Esophagus muscularis mucosa (tissue), 3 donors: ENCODE results near the gene CHIT1.

Experiments used
- CTCF ChIP-seq, 3 experiments: fragments of 200-600 bp in 2 of 3; fragments of 450-650 bp in 1 of 3; sonication (generic) in 2 of 3; IDR thresholded peaks; one replicate each; pipeline ENCODE4 v1.5.1; 2017 to 2019; ENCODE audit warnings: antibody characterized with exemption in 3 of 3, mild to moderate bottlenecking in 2 of 3, moderate library complexity in 1 of 3
- POLR2A ChIP-seq: fragments of 450-650 bp; IDR thresholded peaks from one replicate; pipeline ENCODE4 v1.6.1; 2017; ENCODE audit warnings: antibody characterized with exemption, moderate library complexity, mild to moderate bottlenecking, low read depth
- POLR2AphosphoS5 ChIP-seq, 2 donors: sonication (generic); formaldehyde crosslinking; IDR thresholded peaks; one replicate each; pipeline ENCODE4 v1.6.1; 2017; ENCODE audit warnings: antibody characterized with exemption in 2 of 2

DNA sequence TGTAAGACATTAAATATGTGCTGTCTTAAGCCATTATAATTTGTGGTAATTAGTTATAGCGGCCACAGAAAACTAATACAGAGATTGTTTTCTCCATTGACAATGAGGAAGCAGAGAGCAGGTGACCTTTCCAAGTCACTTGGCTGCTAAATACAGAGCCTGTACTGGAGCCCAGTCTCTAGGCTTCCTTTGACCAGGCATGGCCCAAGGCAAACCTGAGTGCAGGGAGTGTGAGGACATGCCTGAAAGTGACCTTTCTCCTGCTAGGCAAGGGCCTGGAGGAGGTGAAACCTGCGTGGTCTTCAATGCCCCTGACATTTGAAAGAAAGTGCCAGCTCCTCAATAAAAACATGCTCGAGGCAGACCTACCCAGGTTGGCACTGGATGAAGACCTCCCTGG lies 30.5 kb downstream of the CHIT1 start:
- no peak for TF ChIP-seq CTCF (IDR thresholded peaks at IDR 0.05)
- TF ChIP-seq POLR2AphosphoS5 (IDR thresholded peaks at IDR 0.05) = no peak
- no peak for TF ChIP-seq POLR2A
